Sigmoid colon (tissue), 7 donors: Measurements from ENCODE around the gene MUC5AC. TPM values are rescaled to one million over a fixed set of nuclear protein-coding genes. Genes with fewer than 3 reads are reported as not detected.

ENCODE experiments used
- DNase-seq: peaks from one replicate; pipeline ENCODE4 v3.0.0-alpha.2; 2019
- H3K27ac ChIP-seq, 4 donors: fragments of 200-600 bp; sonication (generic); one replicate each; pipeline ENCODE4 v1.5.1; 2016 to 2019; ENCODE audit warnings: mild to moderate bottlenecking in 1 of 4
- H3K27me3 ChIP-seq, 3 donors: fragments of 200-600 bp; sonication (generic); one replicate each; pipeline ENCODE4 v1.5.1; 2019; ENCODE audit warnings: mild to moderate bottlenecking in 1 of 3
- H3K36me3 ChIP-seq, 4 donors: fragments of 200-600 bp; sonication (generic); one replicate each; pipeline ENCODE4 v1.5.1; 2016 to 2019
- H3K4me1 ChIP-seq, 4 donors: fragments of 200-600 bp; sonication (generic); one replicate each; pipeline ENCODE4 v1.5.1; 2017 to 2019
- H3K4me3 ChIP-seq, 4 donors: fragments of 200-600 bp; sonication (generic); one replicate each; pipeline ENCODE4 v1.5.1; 2017 to 2019; ENCODE audit warnings: mild to moderate bottlenecking in 2 of 4, moderate library complexity in 1 of 4
- H3K9me3 ChIP-seq, 4 donors: fragments of 200-600 bp in 3 of 4; sonication (generic) in 3 of 4; one replicate each; pipeline versions ENCODE4 v1.5.1 to v1.6.1; 2013 to 2019
- CTCF ChIP-seq, 4 experiments: fragments of 450-650 bp in 3 of 4; fragments of 200-600 bp in 1 of 4; IDR thresholded peaks; one replicate each; pipeline ENCODE4 v1.5.1; 2016 to 2019; ENCODE audit warnings: antibody characterized with exemption in 4 of 4, mild to moderate bottlenecking in 3 of 4, moderate library complexity in 2 of 4
- EP300 ChIP-seq, 4 donors: sonication (generic); formaldehyde crosslinking; IDR thresholded peaks; one replicate each; pipeline ENCODE4 v1.6.1; 2017; ENCODE audit warnings: antibody characterized with exemption in 4 of 4
- POLR2A ChIP-seq, 2 donors: fragments of 450-650 bp; IDR thresholded peaks; one replicate each; pipeline ENCODE4 v1.6.1; 2016; ENCODE audit warnings: antibody characterized with exemption in 2 of 2, mild to moderate bottlenecking in 2 of 2, moderate library complexity in 2 of 2
- POLR2AphosphoS5 ChIP-seq, 4 donors: sonication (generic); formaldehyde crosslinking; IDR thresholded peaks; one replicate each; pipeline ENCODE4 v1.6.1; 2017; ENCODE audit warnings: antibody characterized with exemption in 4 of 4
- WGBS, 2 donors: extraction: QIAGEN DNeasy Blood & Tissue Kit; methylation state at CpG; one replicate each; pipeline ENCODE4 v1.1.7; 2013; 5-methylcytosine and 5-hydroxymethylcytosine counted together
- intact Hi-C: fragments of 100-400 bp; cut with DNase I; formaldehyde crosslinking; loops from one replicate; pipeline ENCODE4 v1.15.1; 2023
- polyA plus RNA-seq, 3 donors: library from polyadenylated mRNA; stranded (reverse); fragments of 200-250 nt; gene quantifications; one replicate each; pipeline ENCODE4 v1.2.3, GENCODE V29; 2013
- total RNA-seq, 4 donors: library from RNA; depleted of rRNA; stranded (reverse); fragments of >200 nt; gene quantifications; one replicate each; pipeline ENCODE4 v1.1.0, GENCODE V29; 2016
- donor health status: healthy with polysubstance abuse.
- donor health status: Bipolar disorder and iron deficiency.
- donor health status: healthy.

MUC5AC gene
- total and polyA plus RNA-seq, 7 donors: under 0.01 to 0.09 (median under 0.01) TPM; not detected in 4

- no peak overlapping the region for H3K27ac ChIP-seq
- H3K4me1 ChIP-seq: no peaks in the 10 kb centered on the region
- DNase-seq: peak; percentile 39
- H3K4me3 ChIP-seq: no peak overlapping the region
- no peak for TF ChIP-seq POLR2AphosphoS5 (IDR thresholded peaks at IDR 0.05)
- no peak for TF ChIP-seq POLR2A (IDR thresholded peaks at IDR 0.05)
- no peak for TF ChIP-seq EP300 (IDR thresholded peaks at IDR 0.05)
- TF ChIP-seq CTCF (IDR thresholded peaks at IDR 0.05): no peak
- H3K9me3 ChIP-seq: no peaks in the 10 kb centered on the region
- H3K27me3 ChIP-seq: peaks cover 7 to 99% (median 80%) of the 10 kb centered on the region in 3 donors
- 34 to 61% methylated on average over 27 of the region's 27 CpGs for WGBS, 2 donors
- intact Hi-C loops: no loop called here
- H3K36me3 ChIP-seq: no peaks in the 10 kb centered on the region
These were observed 67.0 kb downstream of the MUC5AC start for GRCh38 chr11:1224491-1225385.

DNA sequence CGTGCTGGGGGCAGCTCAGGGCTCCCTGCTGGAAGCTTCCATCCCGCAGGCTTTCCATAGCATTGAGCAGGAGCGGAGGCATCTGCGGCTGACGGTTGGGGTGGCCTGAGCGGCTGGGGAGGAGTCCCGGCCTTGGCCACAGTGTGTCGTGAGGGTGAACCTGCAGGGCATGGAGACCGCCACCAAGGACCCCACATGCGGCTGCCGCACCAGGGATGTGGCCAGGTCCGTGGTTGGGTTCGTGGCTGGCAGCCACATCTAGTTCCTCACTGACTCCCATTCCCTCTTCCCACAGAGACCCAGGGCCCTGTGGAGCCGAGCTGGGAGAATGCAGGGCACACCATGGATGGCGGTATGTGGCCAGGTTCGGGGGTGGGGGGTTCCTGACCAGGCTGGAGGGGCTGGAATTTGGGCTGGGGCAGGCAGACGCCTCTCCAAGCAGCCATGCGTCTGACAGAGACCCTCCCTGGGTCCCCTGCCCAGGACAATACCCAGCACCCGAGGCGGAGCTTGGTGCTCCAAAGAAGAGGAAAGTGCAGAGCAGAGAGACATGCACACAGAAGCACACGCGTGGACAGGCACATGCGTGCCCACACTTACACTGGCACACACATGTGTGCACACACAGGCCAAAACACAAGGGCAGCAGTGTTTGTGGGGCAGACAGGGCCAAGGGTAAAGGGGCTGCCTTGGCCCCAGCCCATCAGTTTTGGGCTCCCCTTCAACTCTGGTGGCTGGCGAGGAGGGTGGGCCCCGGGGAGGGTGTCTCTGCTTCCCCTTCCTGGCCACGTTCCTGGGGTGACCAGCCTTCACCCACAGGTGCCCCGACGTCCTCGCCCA lies 67.9 kb downstream of the MUC5AC start:
- Histone ChIP-seq H3K27me3 (peaks cover 2 to 99% (median 75%) of the 10 kb centered on the region in 3 donors), H3K4me1 (no peaks in the 10 kb centered on the region), H3K4me3 (no peak overlapping the region), H3K9me3 (no peaks in the 10 kb centered on the region), H3K36me3 (no peaks in the 10 kb centered on the region), H3K27ac (no peak overlapping the region)
- 83 to 85% methylated on average over 29 of the region's 29 CpGs for WGBS, 2 donors
- TF ChIP-seq CTCF (IDR thresholded peaks at IDR 0.05) (no peak), POLR2A (IDR thresholded peaks at IDR 0.05) (no peak), EP300 (IDR thresholded peaks at IDR 0.05) (no peak)
- peak; percentile 44 for DNase-seq
- intact Hi-C loops: no loop called here

GRCh38 chr11:1226226-1226985 lies 68.7 kb downstream of the MUC5AC start:
- TF ChIP-seq POLR2A (IDR thresholded peaks at IDR 0.05) (no peak), CTCF (IDR thresholded peaks at IDR 0.05) (no peak), POLR2AphosphoS5 (IDR thresholded peaks at IDR 0.05) (no peak), EP300 (IDR thresholded peaks at IDR 0.05) (no peak)
- Histone ChIP-seq H3K36me3 (no peaks in the 10 kb centered on the region), H3K27me3 (peaks cover 0 to 95% (median 70%) of the 10 kb centered on the region in 3 donors), H3K4me3 (no peak overlapping the region), H3K9me3 (no peaks in the 10 kb centered on the region), H3K4me1 (no peaks in the 10 kb centered on the region), H3K27ac (no peak overlapping the region)
- intact Hi-C loops: no loop called here
- DNase-seq: peak; percentile 64
- WGBS, 2 donors: 82 to 86% methylated on average over 41 of the region's 41 CpGs

- TF ChIP-seq EP300 (IDR thresholded peaks at IDR 0.05): no peak
- TF ChIP-seq CTCF (IDR thresholded peaks at IDR 0.05): no peak
- no peak for TF ChIP-seq POLR2A (IDR thresholded peaks at IDR 0.05)
- TF ChIP-seq POLR2AphosphoS5 (IDR thresholded peaks at IDR 0.05): no peak
- Histone ChIP-seq H3K27ac (no peak overlapping the region), H3K9me3 (no peaks in the 10 kb centered on the region), H3K27me3 (peaks cover 0 to 88% (median 63%) of the 10 kb centered on the region in 3 donors), H3K36me3 (no peaks in the 10 kb centered on the region), H3K4me3 (no peak overlapping the region), H3K4me1 (no peaks in the 10 kb centered on the region)
- peak; percentile 61 for DNase-seq
- 63 to 73% methylated on average over 23 of the region's 23 CpGs for WGBS, 2 donors
- intact Hi-C loops: no loop called here
These were observed 69.3 kb downstream of the MUC5AC start for GRCh38 chr11:1226986-1227550.
